GM18873 (cell line): ENCODE data around the gene RHBDF2.

Source experiments
- ATAC-seq: cut with Tn5 transposase; IDR thresholded peaks from one replicate; pipeline ENCODE4 v1.9.1; 2021; ENCODE audit warnings: mild to moderate bottlenecking, moderate library complexity, moderate number of reproducible peaks; ENCODE audit not compliant: unreplicated experiment, low FRiP score

Gene RHBDF2

GRCh38 chr17:76468634-76469010 lies 32.6 kb downstream of the RHBDF2 start:
- no peak for ATAC-seq

- no peak for ATAC-seq
These were observed 33.2 kb downstream of the RHBDF2 start for GRCh38 chr17:76467809-76468633.

- no peak for ATAC-seq
These were observed 33.9 kb downstream of the RHBDF2 start, which contains the start of gene AANAT for GRCh38 chr17:76467366-76467765. AANAT (plus strand) TSS chr17:76467603; CDS start chr17:76468747, 1,144 bp downstream.

GRCh38 chr17:76466775-76467130 lies 34.5 kb downstream of the RHBDF2 start:
- no peak for ATAC-seq

- no peak for ATAC-seq
These were observed 38.5 kb downstream of the RHBDF2 start for GRCh38 chr17:76462556-76463290.

GRCh38 chr17:76461765-76462555 lies 39.3 kb downstream of the RHBDF2 start:
- no peak for ATAC-seq

- no peak for ATAC-seq
These were observed 41.5 kb downstream of the RHBDF2 start for GRCh38 chr17:76459674-76460073.

GRCh38 chr17:76458580-76459490 lies 42.4 kb downstream of the RHBDF2 start:
- no peak for ATAC-seq

- no peak for ATAC-seq
These were observed 47.8 kb downstream of the RHBDF2 start for GRCh38 chr17:76453431-76453743.

GRCh38 chr17:76452660-76453430 lies 48.4 kb downstream of the RHBDF2 start, which contains the start of gene UBE2O:
UBE2O (minus strand) TSS chr17:76453152; CDS start chr17:76453141, 11 bp downstream.
- peak; percentile 70 for ATAC-seq

- ATAC-seq = peak; percentile 13
These were observed 49.0 kb downstream of the RHBDF2 start for GRCh38 chr17:76452127-76452659.

- no peak for ATAC-seq
These were observed 49.7 kb downstream of the RHBDF2 start for GRCh38 chr17:76451506-76451905.

GRCh38 chr17:76449126-76449525 lies 52.1 kb downstream of the RHBDF2 start:
- ATAC-seq = no peak

- no peak for ATAC-seq
These were observed 53.1 kb downstream of the RHBDF2 start for GRCh38 chr17:76447931-76448652.

GRCh38 chr17:76446449-76447231 lies 54.6 kb downstream of the RHBDF2 start:
- ATAC-seq = no peak

GRCh38 chr17:76445697-76446448 lies 55.4 kb downstream of the RHBDF2 start:
- ATAC-seq = no peak
